ENCODE results near the gene F2RL2.

GRCh38 chr5:76594107-76594506 is 29.1 kb downstream of the F2RL2 start:
- no peak for TF ChIP-seq CTCF (IDR thresholded peaks at IDR 0.05; ENCODE audit: insufficient read depth, low read length)
- TF ChIP-seq, protein P1, sequence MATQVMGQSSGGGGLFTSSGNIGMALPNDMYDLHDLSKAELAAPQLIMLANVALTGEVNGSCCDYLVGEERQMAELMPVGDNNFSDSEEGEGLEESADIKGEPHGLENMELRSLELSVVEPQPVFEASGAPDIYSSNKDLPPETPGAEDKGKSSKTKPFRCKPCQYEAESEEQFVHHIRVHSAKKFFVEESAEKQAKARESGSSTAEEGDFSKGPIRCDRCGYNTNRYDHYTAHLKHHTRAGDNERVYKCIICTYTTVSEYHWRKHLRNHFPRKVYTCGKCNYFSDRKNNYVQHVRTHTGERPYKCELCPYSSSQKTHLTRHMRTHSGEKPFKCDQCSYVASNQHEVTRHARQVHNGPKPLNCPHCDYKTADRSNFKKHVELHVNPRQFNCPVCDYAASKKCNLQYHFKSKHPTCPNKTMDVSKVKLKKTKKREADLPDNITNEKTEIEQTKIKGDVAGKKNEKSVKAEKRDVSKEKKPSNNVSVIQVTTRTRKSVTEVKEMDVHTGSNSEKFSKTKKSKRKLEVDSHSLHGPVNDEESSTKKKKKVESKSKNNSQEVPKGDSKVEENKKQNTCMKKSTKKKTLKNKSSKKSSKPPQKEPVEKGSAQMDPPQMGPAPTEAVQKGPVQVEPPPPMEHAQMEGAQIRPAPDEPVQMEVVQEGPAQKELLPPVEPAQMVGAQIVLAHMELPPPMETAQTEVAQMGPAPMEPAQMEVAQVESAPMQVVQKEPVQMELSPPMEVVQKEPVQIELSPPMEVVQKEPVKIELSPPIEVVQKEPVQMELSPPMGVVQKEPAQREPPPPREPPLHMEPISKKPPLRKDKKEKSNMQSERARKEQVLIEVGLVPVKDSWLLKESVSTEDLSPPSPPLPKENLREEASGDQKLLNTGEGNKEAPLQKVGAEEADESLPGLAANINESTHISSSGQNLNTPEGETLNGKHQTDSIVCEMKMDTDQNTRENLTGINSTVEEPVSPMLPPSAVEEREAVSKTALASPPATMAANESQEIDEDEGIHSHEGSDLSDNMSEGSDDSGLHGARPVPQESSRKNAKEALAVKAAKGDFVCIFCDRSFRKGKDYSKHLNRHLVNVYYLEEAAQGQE (IDR thresholded peaks at IDR 0.05; ENCODE audit: insufficient replicate concordance, low read depth), result no peak
- TF ChIP-seq POLR2AphosphoS5 (IDR thresholded peaks at IDR 0.05; ENCODE audit: low read depth), result no peak
- no peak for TF ChIP-seq GABPA (IDR thresholded peaks at IDR 0.05; ENCODE audit: low read depth)
- no peak for TF ChIP-seq SPI1 (IDR thresholded peaks at IDR 0.05; ENCODE audit: borderline replicate concordance, low read depth)
